ENCODE measurements around the gene NUBP1.

DNA sequence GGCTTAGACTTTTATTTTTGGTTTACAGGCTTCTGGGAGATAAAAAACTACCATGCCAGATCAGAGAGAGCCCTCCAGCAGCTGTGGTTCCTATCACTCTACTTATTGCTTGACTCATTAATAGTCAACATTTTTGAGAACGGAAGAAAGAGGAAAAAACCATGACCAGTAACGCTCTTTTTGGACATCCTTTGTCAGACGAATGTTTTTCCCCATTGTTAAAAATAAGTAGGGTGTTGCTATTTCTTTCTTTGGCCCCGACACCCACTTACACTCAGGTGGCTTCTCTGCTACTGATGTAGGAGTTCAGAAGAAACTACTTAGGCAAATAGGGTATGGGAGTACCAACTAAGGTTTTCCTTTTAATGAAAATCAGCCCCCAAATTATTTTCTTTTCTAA lies 47.4 kb downstream of the NUBP1 start:
- TF ChIP-seq EZH2phosphoT487 (IDR thresholded peaks at IDR 0.05; ENCODE audit: borderline replicate concordance) (no peak), POLR2A (IDR thresholded peaks at IDR 0.05; ENCODE audit: borderline replicate concordance, extremely low read depth, insufficient read depth, insufficient read length) (no peak), SP1 (IDR thresholded peaks at IDR 0.05; ENCODE audit: low read depth) (no peak), RAD21 (IDR thresholded peaks at IDR 0.05; ENCODE audit: low read depth) (no peak), ATF3 (IDR thresholded peaks at IDR 0.05) (no peak), EZH2 (IDR thresholded peaks at IDR 0.05) (no peak), ZFX (IDR thresholded peaks at IDR 0.05) (no peak), YY1 (IDR thresholded peaks at IDR 0.05; ENCODE audit: extremely low read depth, insufficient replicate concordance, low read depth, low read length) (no peak), POLR2AphosphoS5 (IDR thresholded peaks at IDR 0.05; ENCODE audit: low read depth, low read length) (no peak)
- TF ChIP-seq, protein P1, sequence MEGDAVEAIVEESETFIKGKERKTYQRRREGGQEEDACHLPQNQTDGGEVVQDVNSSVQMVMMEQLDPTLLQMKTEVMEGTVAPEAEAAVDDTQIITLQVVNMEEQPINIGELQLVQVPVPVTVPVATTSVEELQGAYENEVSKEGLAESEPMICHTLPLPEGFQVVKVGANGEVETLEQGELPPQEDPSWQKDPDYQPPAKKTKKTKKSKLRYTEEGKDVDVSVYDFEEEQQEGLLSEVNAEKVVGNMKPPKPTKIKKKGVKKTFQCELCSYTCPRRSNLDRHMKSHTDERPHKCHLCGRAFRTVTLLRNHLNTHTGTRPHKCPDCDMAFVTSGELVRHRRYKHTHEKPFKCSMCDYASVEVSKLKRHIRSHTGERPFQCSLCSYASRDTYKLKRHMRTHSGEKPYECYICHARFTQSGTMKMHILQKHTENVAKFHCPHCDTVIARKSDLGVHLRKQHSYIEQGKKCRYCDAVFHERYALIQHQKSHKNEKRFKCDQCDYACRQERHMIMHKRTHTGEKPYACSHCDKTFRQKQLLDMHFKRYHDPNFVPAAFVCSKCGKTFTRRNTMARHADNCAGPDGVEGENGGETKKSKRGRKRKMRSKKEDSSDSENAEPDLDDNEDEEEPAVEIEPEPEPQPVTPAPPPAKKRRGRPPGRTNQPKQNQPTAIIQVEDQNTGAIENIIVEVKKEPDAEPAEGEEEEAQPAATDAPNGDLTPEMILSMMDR (IDR thresholded peaks at IDR 0.05 in 2 of 3, conservative IDR thresholded peaks at IDR 0.05 in 1 of 3; ENCODE audit: borderline replicate concordance in 1 of 3, insufficient read depth in 1 of 3, low read depth in 2 of 3, low read length in 2 of 3), result no peak
- TF ChIP-seq, protein P2, sequence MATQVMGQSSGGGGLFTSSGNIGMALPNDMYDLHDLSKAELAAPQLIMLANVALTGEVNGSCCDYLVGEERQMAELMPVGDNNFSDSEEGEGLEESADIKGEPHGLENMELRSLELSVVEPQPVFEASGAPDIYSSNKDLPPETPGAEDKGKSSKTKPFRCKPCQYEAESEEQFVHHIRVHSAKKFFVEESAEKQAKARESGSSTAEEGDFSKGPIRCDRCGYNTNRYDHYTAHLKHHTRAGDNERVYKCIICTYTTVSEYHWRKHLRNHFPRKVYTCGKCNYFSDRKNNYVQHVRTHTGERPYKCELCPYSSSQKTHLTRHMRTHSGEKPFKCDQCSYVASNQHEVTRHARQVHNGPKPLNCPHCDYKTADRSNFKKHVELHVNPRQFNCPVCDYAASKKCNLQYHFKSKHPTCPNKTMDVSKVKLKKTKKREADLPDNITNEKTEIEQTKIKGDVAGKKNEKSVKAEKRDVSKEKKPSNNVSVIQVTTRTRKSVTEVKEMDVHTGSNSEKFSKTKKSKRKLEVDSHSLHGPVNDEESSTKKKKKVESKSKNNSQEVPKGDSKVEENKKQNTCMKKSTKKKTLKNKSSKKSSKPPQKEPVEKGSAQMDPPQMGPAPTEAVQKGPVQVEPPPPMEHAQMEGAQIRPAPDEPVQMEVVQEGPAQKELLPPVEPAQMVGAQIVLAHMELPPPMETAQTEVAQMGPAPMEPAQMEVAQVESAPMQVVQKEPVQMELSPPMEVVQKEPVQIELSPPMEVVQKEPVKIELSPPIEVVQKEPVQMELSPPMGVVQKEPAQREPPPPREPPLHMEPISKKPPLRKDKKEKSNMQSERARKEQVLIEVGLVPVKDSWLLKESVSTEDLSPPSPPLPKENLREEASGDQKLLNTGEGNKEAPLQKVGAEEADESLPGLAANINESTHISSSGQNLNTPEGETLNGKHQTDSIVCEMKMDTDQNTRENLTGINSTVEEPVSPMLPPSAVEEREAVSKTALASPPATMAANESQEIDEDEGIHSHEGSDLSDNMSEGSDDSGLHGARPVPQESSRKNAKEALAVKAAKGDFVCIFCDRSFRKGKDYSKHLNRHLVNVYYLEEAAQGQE (IDR thresholded peaks at IDR 0.05; ENCODE audit: low read depth), result no peak
